DND-41 (cell line): ENCODE measurements around the gene CPNE5.

Source experiments
- CTCF ChIP-seq: IDR thresholded peaks from 2 replicates; pipeline ENCODE4 v1.5.1; 2012; ENCODE audit warnings: borderline replicate concordance, low read length, moderate library complexity, mild to moderate bottlenecking; ENCODE audit not compliant: poor library complexity, severe bottlenecking; ENCODE audit errors: extremely low read depth
- EZH2 ChIP-seq: IDR thresholded peaks from 3 replicates; pipeline ENCODE4 v1.6.1; 2012; ENCODE audit warnings: borderline replicate concordance, low read depth, mild to moderate bottlenecking, moderate library complexity, low read length, inconsistent platforms; ENCODE audit not compliant: severe bottlenecking

GRCh38 chr6:36820700-36821580, 18.3 kb downstream of the CPNE5 start:
- TF ChIP-seq CTCF (no peak), EZH2 (no peak)
